ENCODE data around the gene IFT122. TPM values are rescaled to one million over a fixed set of nuclear protein-coding genes. Genes with fewer than 3 reads are reported as not detected.
"Not testable (repeated sequence)": the region's sequence is repeated elsewhere in the genome, so short reads cannot be mapped to it uniquely, and the experiment has no call there.

Gene IFT122
- total RNA-seq, 1 donor from 2014 or later, result 17.7 TPM

DNA sequence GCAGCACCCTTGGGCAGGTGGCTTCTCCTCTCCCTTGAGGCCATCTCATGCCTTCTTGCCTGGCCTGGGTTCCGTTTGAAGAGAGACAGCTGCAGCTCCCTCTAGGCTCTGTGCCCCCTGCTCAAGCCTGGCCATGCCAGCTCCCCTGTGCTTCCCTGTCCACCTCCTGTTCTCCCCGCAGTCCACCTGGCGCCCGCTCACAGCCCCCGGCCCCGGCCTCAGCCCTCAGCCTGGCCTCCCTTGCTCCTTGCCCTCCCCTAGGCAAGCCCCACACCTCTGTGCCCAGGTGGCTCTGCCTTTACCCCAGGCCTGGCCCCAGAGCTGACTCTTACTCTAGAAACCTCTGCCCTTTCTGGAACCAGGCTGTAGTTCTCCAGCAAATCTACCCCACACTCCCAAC is 74.5 kb downstream of the IFT122 start:
- H3K4me3 ChIP-seq (ENCODE audit: insufficient read depth, low read depth, low read length), result no peak overlapping the region
- H3K27me3 ChIP-seq (ENCODE audit: insufficient read depth, low read length), result no peaks in the 10 kb centered on the region
- H2AFZ ChIP-seq (ENCODE audit: low read depth, low read length), result no peak overlapping the region
- H3K9ac ChIP-seq (ENCODE audit: low read length), result no peak overlapping the region
- H3K79me2 ChIP-seq (ENCODE audit: insufficient read depth, low read length), result no peaks in the 10 kb centered on the region
- H3K36me3 ChIP-seq (ENCODE audit: insufficient read depth, low read length), result no peaks in the 10 kb centered on the region
- H3K9me3 Mint-ChIP-seq (ENCODE audit: unreplicated experiment), result peaks cover 2% of the 10 kb centered on the region
- TF ChIP-seq, protein P1, sequence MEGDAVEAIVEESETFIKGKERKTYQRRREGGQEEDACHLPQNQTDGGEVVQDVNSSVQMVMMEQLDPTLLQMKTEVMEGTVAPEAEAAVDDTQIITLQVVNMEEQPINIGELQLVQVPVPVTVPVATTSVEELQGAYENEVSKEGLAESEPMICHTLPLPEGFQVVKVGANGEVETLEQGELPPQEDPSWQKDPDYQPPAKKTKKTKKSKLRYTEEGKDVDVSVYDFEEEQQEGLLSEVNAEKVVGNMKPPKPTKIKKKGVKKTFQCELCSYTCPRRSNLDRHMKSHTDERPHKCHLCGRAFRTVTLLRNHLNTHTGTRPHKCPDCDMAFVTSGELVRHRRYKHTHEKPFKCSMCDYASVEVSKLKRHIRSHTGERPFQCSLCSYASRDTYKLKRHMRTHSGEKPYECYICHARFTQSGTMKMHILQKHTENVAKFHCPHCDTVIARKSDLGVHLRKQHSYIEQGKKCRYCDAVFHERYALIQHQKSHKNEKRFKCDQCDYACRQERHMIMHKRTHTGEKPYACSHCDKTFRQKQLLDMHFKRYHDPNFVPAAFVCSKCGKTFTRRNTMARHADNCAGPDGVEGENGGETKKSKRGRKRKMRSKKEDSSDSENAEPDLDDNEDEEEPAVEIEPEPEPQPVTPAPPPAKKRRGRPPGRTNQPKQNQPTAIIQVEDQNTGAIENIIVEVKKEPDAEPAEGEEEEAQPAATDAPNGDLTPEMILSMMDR (IDR thresholded peaks at IDR 0.05; ENCODE audit: insufficient read depth, low read depth, low read length), result no peak
- no peak for TF ChIP-seq EZH2 (IDR thresholded peaks at IDR 0.05; ENCODE audit: insufficient read depth, low read length)
- no peak for DNase-seq (ENCODE audit: low read depth)
- no peak overlapping the region for H3K4me3 Mint-ChIP-seq (ENCODE audit: unreplicated experiment)
- no peaks in the 10 kb centered on the region for H3K9me3 ChIP-seq (ENCODE audit: insufficient read depth, low read depth, low read length)
- no peaks in the 10 kb centered on the region for H3K4me1 Mint-ChIP-seq (ENCODE audit: low read depth, unreplicated experiment)
- no peaks in the 10 kb centered on the region for H4K20me1 ChIP-seq (ENCODE audit: insufficient read depth, low read length)
- peaks cover 26% of the 10 kb centered on the region for H3K36me3 Mint-ChIP-seq (ENCODE audit: low read depth, unreplicated experiment)
- no peak for FAIRE-seq
- H3K27ac Mint-ChIP-seq (ENCODE audit: unreplicated experiment), result no peak overlapping the region
- no peaks in the 10 kb centered on the region for H3K4me1 ChIP-seq (ENCODE audit: insufficient read depth, low read length)
- no peak overlapping the region for H3K27ac ChIP-seq (ENCODE audit: low read depth, low read length)
- H3K4me2 ChIP-seq (ENCODE audit: low read length), result no peak overlapping the region
- peaks cover 2% of the 10 kb centered on the region for H3K27me3 Mint-ChIP-seq (ENCODE audit: low read depth, unreplicated experiment)

DNA sequence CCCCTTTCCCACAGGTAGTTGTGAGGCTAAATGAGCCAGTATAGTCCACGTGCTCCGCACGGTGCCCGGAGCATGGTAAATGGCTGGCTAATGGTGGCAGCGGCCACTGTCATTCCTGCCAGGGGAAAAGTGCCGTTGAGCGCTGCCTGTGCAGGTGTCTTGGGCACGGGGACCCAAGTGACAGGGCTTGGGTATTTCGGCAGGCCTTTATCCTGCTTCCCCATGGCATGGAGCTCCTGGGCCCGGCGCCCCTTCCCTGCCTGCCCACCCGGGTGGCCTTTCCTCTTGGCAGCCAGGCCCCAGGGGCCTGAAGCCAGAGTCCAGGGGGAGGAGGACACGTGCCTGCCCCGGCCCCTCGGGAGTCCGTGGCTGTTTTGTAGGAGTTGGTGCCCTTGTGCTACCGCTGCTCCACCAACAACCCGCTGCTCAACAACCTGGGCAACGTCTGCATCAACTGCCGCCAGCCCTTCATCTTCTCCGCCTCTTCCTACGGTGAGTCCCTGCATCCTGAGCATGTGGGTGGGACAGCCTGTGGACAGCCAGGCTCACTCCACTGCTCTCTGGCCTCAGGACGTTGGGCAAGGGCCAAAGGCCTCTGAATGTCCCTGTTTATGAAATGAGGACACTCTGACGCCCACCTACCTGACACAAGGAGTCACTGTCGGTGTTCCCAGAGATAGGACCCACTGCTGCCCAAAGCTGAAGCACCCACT is 75.2 kb downstream of the IFT122 start:
- H3K4me3 ChIP-seq (ENCODE audit: insufficient read depth, low read depth, low read length); H3K4me1 ChIP-seq (ENCODE audit: insufficient read depth, low read length); H3K9me3 ChIP-seq (ENCODE audit: insufficient read depth, low read depth, low read length); H3K4me2 ChIP-seq (ENCODE audit: low read length); H3K9ac ChIP-seq (ENCODE audit: low read length); H3K9me3 Mint-ChIP-seq (ENCODE audit: unreplicated experiment); H3K4me3 Mint-ChIP-seq (ENCODE audit: unreplicated experiment); H3K27me3 ChIP-seq (ENCODE audit: insufficient read depth, low read length); FAIRE-seq; H3K27me3 Mint-ChIP-seq (ENCODE audit: low read depth, unreplicated experiment); H2AFZ ChIP-seq (ENCODE audit: low read depth, low read length); DNase-seq (ENCODE audit: low read depth); H4K20me1 ChIP-seq (ENCODE audit: insufficient read depth, low read length); H3K27ac Mint-ChIP-seq (ENCODE audit: unreplicated experiment); H3K4me1 Mint-ChIP-seq (ENCODE audit: low read depth, unreplicated experiment); H3K36me3 ChIP-seq (ENCODE audit: insufficient read depth, low read length); H3K27ac ChIP-seq (ENCODE audit: low read depth, low read length); H3K79me2 ChIP-seq (ENCODE audit: insufficient read depth, low read length): not testable (repeated sequence)
- H3K36me3 Mint-ChIP-seq (ENCODE audit: low read depth, unreplicated experiment), result peaks cover 30% of the 10 kb centered on the region

DNA sequence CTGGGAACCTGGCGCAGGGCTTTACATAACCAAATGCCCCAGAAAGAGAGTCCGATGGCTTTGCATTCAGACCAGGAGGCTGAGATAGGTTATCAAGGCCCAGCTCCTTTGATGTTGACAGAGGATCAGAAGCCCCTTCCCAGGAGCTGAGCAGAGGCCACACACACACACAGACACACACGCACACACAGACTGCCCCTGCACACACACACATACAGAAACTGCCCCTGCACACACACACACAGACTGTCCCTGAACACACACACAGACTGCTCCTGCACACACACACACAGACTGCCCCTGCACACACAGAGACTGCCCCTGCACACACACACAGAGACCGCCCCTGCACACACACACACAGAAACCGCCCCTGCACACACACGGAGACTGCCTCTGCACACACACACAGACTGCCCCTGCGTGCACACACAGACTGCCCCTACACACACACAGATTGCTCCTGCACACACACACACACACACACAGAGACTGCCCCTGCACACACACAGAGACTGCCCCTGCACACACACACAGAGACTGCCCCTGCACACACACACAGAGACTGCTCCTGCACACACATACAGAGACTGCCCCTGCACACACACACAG is 75.9 kb downstream of the IFT122 start:
- not testable (repeated sequence) for H3K27me3 ChIP-seq (ENCODE audit: insufficient read depth, low read length); H3K9me3 ChIP-seq (ENCODE audit: insufficient read depth, low read depth, low read length); H2AFZ ChIP-seq (ENCODE audit: low read depth, low read length); H3K4me3 Mint-ChIP-seq (ENCODE audit: unreplicated experiment); H3K27ac ChIP-seq (ENCODE audit: low read depth, low read length); H3K4me2 ChIP-seq (ENCODE audit: low read length); DNase-seq (ENCODE audit: low read depth); H3K9me3 Mint-ChIP-seq (ENCODE audit: unreplicated experiment); H3K79me2 ChIP-seq (ENCODE audit: insufficient read depth, low read length); H3K4me1 ChIP-seq (ENCODE audit: insufficient read depth, low read length); H3K27me3 Mint-ChIP-seq (ENCODE audit: low read depth, unreplicated experiment); H3K27ac Mint-ChIP-seq (ENCODE audit: unreplicated experiment); H3K4me3 ChIP-seq (ENCODE audit: insufficient read depth, low read depth, low read length); H3K36me3 ChIP-seq (ENCODE audit: insufficient read depth, low read length); FAIRE-seq; H4K20me1 ChIP-seq (ENCODE audit: insufficient read depth, low read length); H3K9ac ChIP-seq (ENCODE audit: low read length); H3K4me1 Mint-ChIP-seq (ENCODE audit: low read depth, unreplicated experiment)
- peaks cover 25% of the 10 kb centered on the region for H3K36me3 Mint-ChIP-seq (ENCODE audit: low read depth, unreplicated experiment)
